Epithelial cell of esophagus (primary cell): ENCODE results near the gene CKAP2L.

Source experiments
- DNase-seq: peaks from one replicate; pipeline ENCODE4 v3.0.0; 2010; ENCODE audit warnings: low read depth
- H3K4me3 ChIP-seq: 2 replicates; pipeline ENCODE4 v1.5.1; 2011; ENCODE audit warnings: mild to moderate bottlenecking, low read length, control low read depth
- TF ChIP-seq, protein P1 (sequence below): IDR thresholded peaks from 2 replicates; pipeline ENCODE4 v1.5.1; 2011; ENCODE audit warnings: low read depth, mild to moderate bottlenecking, low read length, control low read depth, inconsistent platforms; ENCODE audit not compliant: insufficient read depth; ENCODE audit errors: missing control alignments

Gene CKAP2L

DNA sequence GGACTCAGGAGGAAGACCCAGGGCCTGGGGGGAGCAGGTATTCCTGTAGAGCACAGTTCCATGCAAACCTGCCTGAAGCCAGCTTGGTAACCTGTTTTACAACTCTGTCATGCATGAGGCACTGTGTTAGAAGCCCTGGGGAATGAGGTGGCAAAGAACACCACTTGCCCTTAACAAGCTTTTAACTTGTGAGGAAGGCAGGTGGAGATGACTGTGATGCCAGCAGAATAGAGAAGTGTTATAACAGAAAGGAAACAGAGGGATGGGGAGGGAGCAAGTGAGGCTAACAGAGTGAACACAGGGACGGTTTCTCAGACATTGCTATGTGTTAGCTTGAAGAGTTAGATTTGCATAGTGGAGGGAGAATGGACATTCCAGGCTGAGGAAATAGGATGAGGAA lies 31.4 kb upstream of the CKAP2L start:
- no peak overlapping the region for H3K4me3 ChIP-seq
- TF ChIP-seq, protein P1, sequence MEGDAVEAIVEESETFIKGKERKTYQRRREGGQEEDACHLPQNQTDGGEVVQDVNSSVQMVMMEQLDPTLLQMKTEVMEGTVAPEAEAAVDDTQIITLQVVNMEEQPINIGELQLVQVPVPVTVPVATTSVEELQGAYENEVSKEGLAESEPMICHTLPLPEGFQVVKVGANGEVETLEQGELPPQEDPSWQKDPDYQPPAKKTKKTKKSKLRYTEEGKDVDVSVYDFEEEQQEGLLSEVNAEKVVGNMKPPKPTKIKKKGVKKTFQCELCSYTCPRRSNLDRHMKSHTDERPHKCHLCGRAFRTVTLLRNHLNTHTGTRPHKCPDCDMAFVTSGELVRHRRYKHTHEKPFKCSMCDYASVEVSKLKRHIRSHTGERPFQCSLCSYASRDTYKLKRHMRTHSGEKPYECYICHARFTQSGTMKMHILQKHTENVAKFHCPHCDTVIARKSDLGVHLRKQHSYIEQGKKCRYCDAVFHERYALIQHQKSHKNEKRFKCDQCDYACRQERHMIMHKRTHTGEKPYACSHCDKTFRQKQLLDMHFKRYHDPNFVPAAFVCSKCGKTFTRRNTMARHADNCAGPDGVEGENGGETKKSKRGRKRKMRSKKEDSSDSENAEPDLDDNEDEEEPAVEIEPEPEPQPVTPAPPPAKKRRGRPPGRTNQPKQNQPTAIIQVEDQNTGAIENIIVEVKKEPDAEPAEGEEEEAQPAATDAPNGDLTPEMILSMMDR, result peak; percentile 20
- peak; percentile 99 for DNase-seq

DNA sequence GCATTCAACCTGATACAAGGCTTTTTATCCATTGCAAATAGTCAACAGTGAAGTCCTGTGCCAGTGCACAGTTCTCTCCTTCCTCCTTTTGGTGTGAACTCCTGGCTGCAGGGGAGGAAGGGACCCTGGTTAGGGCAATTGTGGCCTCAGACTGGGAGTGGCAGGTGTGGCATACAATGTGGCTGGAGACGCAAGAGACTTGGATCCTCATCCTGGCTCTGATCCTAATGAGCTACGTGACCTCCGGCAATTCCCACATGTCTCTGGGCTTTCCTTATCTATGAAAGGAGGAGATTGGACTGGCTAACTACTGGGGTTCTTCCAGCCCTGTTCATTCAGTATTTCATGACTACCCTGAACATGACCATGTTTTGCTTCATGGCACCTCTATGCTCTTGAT lies 30.4 kb upstream of the CKAP2L start:
- no peak for DNase-seq
- TF ChIP-seq, protein P1, result no peak
- no peak overlapping the region for H3K4me3 ChIP-seq

DNA sequence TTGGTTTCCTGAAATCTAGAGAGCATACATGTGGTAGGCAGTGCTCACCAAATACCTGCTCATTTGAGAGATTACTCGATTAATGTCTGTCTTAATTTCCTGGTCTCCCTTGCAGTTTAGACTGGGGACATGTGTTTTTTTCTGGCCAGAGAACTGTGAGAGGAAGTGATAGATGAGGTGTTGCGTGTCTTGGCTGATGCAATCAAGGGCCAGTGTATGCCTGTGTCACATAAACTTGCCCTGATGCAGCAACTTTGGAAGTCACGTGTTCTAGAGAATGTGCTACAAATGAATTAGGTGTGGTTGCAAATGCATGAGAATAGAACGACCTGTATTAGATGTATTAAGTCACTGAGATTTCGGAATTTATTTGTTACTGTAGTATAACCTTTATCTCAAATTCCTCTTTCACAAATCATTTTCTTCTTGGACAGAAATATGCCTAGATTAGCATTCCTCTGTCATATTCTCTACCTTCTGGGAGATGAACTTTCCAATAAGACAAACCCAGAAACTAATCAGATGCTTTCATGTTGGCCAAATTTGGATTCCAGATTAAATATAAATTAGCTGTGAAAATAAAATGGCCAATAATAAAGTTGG lies 29.8 kb upstream of the CKAP2L start:
- H3K4me3 ChIP-seq, result no peak overlapping the region
- DNase-seq, result peak; percentile 99
- TF ChIP-seq, protein P1, result no peak

DNA sequence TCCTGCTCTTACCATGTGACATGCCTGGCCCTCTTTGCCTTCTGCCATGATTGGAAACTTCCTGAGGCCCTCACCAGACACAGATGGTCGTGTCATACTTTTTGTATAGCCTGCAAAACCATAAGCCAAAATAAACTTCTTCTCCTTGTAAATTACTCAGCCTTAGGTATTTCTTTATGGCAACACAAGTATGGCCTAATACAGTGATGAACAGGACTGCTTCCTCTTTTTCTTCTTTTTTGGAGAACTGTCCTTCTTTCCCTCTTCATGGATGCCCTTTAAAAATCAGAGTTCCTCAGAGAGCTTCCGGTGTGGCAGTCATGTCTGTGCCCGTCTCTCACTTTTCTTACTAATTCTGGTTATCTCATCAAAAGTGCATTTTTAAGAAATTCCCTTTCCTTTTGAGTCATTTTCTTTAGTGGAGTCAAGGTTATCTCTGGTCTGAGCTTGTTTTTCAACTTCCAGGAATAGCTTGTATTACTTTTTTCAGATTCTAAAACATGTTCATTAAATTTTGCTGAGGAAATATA lies 29.1 kb upstream of the CKAP2L start:
- DNase-seq, result peak; percentile 80
- no peak overlapping the region for H3K4me3 ChIP-seq
- TF ChIP-seq, protein P1, result no peak

DNA sequence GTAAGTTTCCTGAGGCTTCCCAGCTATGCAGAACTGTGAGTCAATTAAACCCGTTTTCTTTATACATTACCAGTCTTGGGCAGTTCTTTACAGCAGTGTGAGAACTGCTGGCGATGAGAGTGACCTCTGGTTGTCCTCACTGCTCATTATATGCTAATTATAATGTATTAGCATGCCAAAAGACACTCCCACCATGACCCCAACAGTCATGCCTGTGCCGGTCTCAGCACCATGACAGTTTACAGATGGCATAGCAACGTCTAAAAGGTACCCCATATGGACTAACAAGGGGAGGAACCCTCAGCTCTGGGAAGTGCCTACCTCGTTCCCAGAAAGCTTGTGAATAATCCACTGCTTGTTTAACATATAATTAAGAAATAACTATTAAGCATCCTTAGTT lies 28.0 kb upstream of the CKAP2L start:
- TF ChIP-seq, protein P1, result no peak
- no peak overlapping the region for H3K4me3 ChIP-seq
- no peak for DNase-seq

DNA sequence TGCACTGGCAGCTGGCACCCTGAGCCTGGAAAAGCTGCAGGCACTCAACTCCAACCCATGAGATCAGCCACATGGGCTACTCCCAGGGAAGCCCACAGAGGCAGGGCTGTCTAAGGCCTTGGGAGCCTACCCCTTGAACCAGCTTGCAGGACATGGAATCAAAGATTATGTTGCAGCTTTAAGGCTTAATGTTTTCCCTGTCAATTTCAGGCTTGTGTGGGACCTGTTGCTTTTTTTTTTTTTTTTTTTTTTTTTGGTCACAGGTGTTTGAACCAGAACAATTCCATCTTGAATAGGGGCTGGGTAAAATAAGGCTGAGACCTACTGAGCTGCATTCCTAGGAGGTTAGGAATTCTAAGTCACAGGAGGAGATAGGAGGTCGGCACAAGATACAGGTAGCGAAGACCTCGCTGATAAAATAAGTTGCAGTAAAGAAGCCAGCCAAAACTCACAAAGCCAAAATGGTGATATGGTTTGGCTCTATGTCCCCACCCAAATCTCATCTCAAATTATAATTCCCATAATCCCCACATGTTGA lies 27.4 kb upstream of the CKAP2L start:
- H3K4me3 ChIP-seq, result no peak overlapping the region
- DNase-seq, result no peak
- TF ChIP-seq, protein P1, result no peak

DNA sequence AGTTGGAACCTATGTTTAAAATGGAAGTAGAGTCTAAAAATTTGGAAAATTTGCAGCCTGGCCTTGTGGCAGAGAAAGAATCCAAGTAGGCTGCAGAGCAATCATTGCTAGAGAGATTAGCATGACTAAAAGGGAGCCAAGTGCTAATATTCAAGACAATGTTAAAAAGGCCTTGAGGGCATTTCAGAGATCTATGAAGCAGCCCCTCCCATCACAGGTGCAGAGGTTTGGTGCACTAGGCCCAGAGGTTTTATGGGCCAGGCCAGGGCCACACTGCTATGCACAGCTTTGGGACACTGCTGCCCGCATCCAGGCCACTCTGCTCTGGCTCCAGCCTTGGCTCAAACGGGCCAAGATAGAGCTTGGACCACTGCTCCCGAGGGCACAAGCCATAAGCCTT lies 26.6 kb upstream of the CKAP2L start:
- H3K4me3 ChIP-seq, result no peak overlapping the region
- TF ChIP-seq, protein P1, result no peak
- DNase-seq, result no peak
